Articular chondrocyte of knee joint (primary cell): ENCODE results near the gene DCUN1D3. TPM values are rescaled to one million over a fixed set of nuclear protein-coding genes. Genes with fewer than 3 reads are reported as not detected.

Experiments
- small RNA-seq: library from RNA; depleted of rRNA; stranded (forward); fragments of <200 nt; gene quantifications from one replicate; pipeline ENCODE3, GENCODE V24; 2012
- total RNA-seq: library from RNA; depleted of rRNA; stranded (reverse); fragments of >200 nt; gene quantifications from 2 replicates; pipeline ENCODE4 v1.2.3, GENCODE V29; 2012

DCUN1D3 gene, protein sequence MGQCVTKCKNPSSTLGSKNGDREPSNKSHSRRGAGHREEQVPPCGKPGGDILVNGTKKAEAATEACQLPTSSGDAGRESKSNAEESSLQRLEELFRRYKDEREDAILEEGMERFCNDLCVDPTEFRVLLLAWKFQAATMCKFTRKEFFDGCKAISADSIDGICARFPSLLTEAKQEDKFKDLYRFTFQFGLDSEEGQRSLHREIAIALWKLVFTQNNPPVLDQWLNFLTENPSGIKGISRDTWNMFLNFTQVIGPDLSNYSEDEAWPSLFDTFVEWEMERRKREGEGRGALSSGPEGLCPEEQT
- 35.3 and 44.6 TPM in 2 replicates for total RNA-seq

DNA sequence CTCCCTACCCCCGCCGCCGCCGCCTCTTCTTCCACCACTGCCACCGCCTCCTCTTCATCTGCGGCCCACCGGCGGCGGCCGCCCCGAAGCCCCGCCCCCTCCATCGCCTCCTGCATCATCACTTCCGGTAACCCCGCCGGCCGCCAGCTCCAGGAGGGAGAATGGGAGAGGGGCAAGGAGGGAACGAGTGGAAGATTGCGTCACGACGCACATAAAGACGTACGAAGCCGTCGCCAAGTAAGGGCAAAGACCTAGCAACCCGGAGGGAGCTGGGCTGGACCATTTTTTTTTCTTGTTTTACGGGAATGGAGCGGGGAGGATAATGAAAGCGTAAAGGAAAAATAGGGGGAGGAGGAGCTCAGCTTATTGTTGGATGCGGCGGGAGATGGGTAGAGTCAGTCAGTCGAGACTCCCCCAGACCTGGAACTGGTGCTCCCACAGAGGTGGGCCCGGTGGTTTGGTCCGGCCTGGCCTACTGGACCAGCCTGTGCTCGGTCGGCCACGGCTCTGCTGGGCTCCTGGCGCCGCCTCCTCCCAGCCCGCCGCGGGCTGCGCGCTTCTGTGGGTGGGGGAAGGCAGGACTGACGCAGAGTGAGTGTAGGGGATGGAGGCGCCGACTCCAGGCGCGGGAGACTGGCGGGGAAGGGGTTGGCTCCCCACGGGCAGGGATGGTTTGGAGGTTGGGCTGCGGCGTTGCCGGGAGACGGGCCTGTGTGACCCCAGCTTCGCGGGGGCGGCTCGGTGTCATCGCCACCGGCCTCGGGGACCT, at the start of gene DCUN1D3, which contains the start of gene LYRM1:
TSS of gene DCUN1D3 (minus strand) at position 60 of the 769 bp plus-strand sequence. CDS start 37,820 bp downstream, outside the sequence.
TSS of gene LYRM1 (plus strand) at position 473 of the 769 bp plus-strand sequence. CDS start 14,785 bp downstream, outside the sequence.

DNA sequence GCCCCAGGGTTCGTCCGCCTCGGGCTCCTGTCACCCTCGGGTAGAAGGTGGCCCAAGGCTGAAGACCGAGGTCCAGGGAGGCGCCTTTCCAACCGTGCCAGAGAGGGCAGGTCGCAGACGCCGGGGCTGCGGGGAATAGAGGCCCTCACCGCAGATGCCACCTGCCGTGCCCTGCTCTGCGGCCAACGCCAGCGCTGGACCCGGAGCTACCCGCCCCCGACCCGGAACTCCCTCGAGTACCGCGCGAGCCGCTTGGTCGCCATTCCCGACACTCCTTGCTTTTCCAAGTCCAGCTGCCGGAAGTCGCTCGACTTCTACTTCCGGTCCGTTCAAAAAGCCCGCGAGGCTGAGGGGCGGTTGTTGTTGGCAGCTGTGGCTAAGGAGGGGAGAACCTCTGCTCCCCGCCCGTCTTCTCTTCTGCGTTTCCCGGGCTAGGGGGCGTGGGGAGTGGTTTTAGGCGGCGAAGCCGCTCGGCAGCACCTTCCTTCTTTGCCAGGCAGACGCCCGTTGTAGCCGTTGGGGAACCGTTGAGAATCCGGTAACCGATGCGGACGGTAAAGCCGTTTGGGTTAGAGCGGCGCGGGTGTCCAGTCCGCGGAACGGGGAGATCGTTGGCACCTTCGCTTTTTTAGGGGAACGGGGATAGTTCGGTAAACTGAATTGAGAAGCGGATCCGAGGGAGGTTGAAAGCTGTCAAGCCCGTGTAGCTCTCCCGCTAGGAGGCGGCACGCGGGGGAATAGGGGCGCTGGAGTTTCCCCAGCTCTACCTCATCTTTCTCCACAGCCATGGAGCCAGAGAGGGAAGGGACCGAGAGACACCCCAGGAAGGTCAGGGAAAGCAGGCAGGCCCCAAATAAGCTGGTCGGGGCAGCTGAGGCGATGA, 93.7 kb downstream of the DCUN1D3 start, which contains the start of the genes ERI2 and REXO5:
TSS of gene ERI2 (minus strand) at position 305 of the 883 bp plus-strand sequence. CDS start at position 263, 42 bp downstream.
TSS of gene REXO5 (plus strand) at position 360 of the 883 bp plus-strand sequence. CDS start at position 787, 427 bp downstream.

Small RNA genes lying within 50 kb of the gene (small RNA-seq; reads per million reads assigned to genes)
- not detected for gene RF00618

Other genes with a start within 250 kb of the DCUN1D3 start
- not detected in 2 replicates for gene ACSM1, start 202.7 kb downstream of the DCUN1D3 start, total RNA-seq
- 55.1 and 55.3 TPM in 2 replicates for gene THUMPD1, start 158.5 kb downstream of the DCUN1D3 start, total RNA-seq
- gene ACSM3, start 136.3 kb downstream of the DCUN1D3 start, total RNA-seq: 1.0 and 1.5 TPM in 2 replicates
- 18.6 and 23.6 TPM in 2 replicates for gene ERI2, start 93.9 kb downstream of the DCUN1D3 start, total RNA-seq
- 9.7 and 13.2 TPM in 2 replicates for gene REXO5, start 93.8 kb downstream of the DCUN1D3 start, total RNA-seq
- gene LYRM1, start 413 bp upstream of the DCUN1D3 start, total RNA-seq: 46.0 and 56.6 TPM in 2 replicates